Measurements from ENCODE around the gene VASN. TPM values are rescaled to one million over a fixed set of nuclear protein-coding genes. Genes with fewer than 3 reads are reported as not detected.
A peak's percentile ranks its signal among the peaks of the same experiment; 100 is the strongest.

VASN gene
- total and polyA plus RNA-seq, 9 of the 15 experiments (the other 6 are each of a cell fraction or from before 2014, with no cell fraction given) = 0.01 to 2.5 (median 0.41) TPM; not detected in 1

DNA sequence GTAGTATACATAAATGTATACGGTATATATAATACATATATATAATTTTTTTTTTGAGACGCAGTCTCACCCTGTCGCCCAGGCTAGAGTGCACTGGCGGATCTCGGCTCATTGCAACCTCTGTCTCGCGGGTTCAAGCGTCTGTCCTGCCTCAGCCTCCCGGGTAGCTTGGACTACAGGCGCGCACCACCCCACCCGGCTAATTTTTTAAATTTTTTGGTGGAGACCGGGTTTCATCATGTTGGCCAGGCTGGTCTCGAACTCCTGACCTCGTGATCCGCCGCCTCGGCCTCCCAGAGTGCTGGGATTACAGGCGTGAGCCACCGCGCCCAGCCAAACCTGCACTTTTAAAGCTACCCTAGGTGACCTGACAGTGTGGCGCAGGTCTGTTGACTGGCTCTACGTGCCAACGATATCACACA lies 21.3 kb upstream of the VASN start (continued):
- TF ChIP-seq ATF1 (CRISPR knock-in tag; IDR thresholded peaks at IDR 0.05) (no peak), ATF1 (tag; IDR thresholded peaks at IDR 0.05) (no peak), POLR3A (IDR thresholded peaks at IDR 0.05; ENCODE audit: borderline replicate concordance, extremely low read depth, insufficient read depth, insufficient read length) (no peak), FOXP1 (CRISPR knock-in tag; IDR thresholded peaks at IDR 0.05) (no peak), GATAD2B (IDR thresholded peaks at IDR 0.05; ENCODE audit: borderline replicate concordance) (no peak), TOE1 (IDR thresholded peaks at IDR 0.05; ENCODE audit: borderline replicate concordance) (peak; percentile 76), TOE1 (CRISPR knock-in tag; IDR thresholded peaks at IDR 0.05; ENCODE audit: borderline replicate concordance, low read depth) (no peak), TCF7 (IDR thresholded peaks at IDR 0.05; ENCODE audit: borderline replicate concordance) (no peak), MAFG (tag; conservative IDR thresholded peaks at IDR 0.05) (no peak), USF1 (CRISPR knock-in tag; IDR thresholded peaks at IDR 0.05) (peak; percentile 30; the same call in 1 of the 2 replicates), GABPA (tag; conservative IDR thresholded peaks at IDR 0.05; ENCODE audit: low read depth) (0 out of 2 replicates have a peak, but pooled peaks have one; percentile 9), CCNT2 (IDR thresholded peaks at IDR 0.05; ENCODE audit: borderline replicate concordance, extremely low read depth, insufficient read length, low read depth, low read length) (no peak), ZBED1 (IDR thresholded peaks at IDR 0.05) (no peak), BCOR (IDR thresholded peaks at IDR 0.05) (peak; percentile 85; the same call in 1 of the 2 replicates), ZNF217 (CRISPR knock-in tag; IDR thresholded peaks at IDR 0.05) (no peak), MIER1 (IDR thresholded peaks at IDR 0.05; ENCODE audit: low read depth) (no peak), GATAD2A (IDR thresholded peaks at IDR 0.05) (no peak), GATA2 (CRISPR knock-in tag; IDR thresholded peaks at IDR 0.05) (no peak), GMEB1 (CRISPR knock-in tag; IDR thresholded peaks at IDR 0.05) (no peak), SMARCE1 (IDR thresholded peaks at IDR 0.05) (peak; percentile 46; the same call in 1 of the 2 replicates), CHD1 (IDR thresholded peaks at IDR 0.05; ENCODE audit: low read length) (no peak), ETV6 (IDR thresholded peaks at IDR 0.05; ENCODE audit: borderline replicate concordance in 1 of 2, low read depth in 2 of 2, low read length in 1 of 2) (no peak), ETV6 (CRISPR knock-in tag; IDR thresholded peaks at IDR 0.05; ENCODE audit: borderline replicate concordance) (no peak), RAD21 (CRISPR knock-in tag; conservative IDR thresholded peaks at IDR 0.05 in 1 of 2, IDR thresholded peaks at IDR 0.05 in 1 of 2) (no peak), ZNF274 (IDR thresholded peaks at IDR 0.05; ENCODE audit: borderline replicate concordance, low read depth, low read length) (no peak)
- TF ChIP-seq, protein P1, sequence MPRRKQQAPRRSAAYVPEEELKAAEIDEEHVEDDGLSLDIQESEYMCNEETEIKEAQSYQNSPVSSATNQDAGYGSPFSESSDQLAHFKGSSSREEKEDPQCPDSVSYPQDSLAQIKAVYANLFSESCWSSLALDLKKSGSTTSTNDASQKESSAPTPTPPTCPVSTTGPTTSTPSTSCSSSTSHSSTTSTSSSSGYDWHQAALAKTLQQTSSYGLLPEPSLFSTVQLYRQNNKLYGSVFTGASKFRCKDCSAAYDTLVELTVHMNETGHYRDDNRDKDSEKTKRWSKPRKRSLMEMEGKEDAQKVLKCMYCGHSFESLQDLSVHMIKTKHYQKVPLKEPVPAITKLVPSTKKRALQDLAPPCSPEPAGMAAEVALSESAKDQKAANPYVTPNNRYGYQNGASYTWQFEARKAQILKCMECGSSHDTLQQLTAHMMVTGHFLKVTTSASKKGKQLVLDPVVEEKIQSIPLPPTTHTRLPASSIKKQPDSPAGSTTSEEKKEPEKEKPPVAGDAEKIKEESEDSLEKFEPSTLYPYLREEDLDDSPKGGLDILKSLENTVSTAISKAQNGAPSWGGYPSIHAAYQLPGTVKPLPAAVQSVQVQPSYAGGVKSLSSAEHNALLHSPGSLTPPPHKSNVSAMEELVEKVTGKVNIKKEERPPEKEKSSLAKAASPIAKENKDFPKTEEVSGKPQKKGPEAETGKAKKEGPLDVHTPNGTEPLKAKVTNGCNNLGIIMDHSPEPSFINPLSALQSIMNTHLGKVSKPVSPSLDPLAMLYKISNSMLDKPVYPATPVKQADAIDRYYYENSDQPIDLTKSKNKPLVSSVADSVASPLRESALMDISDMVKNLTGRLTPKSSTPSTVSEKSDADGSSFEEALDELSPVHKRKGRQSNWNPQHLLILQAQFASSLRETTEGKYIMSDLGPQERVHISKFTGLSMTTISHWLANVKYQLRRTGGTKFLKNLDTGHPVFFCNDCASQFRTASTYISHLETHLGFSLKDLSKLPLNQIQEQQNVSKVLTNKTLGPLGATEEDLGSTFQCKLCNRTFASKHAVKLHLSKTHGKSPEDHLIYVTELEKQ (CRISPR knock-in tag; IDR thresholded peaks at IDR 0.05) = no peak

All from K562 (cell line).